HEK293T (cell line): Measurements from ENCODE around the gene UBAP2.

Experiments used
- BHLHE40 ChIP-seq: fragments of 450-650 bp; IDR thresholded peaks from 2 replicates; pipeline ENCODE4 v1.6.1; 2016; ENCODE audit warnings: mild to moderate bottlenecking, moderate library complexity, borderline replicate concordance
- HDGF ChIP-seq: fragments of 450-650 bp; IDR thresholded peaks from 2 replicates; pipeline ENCODE4 v1.6.1; 2017; ENCODE audit warnings: antibody characterized with exemption, borderline replicate concordance
- SP1 ChIP-seq: fragments of 450-650 bp; IDR thresholded peaks from 2 replicates; pipeline ENCODE4 v1.6.1; 2017

- TF ChIP-seq HDGF (no peak), SP1 (no peak), BHLHE40 (no peak)
Observed at GRCh38 chr9:34016149-34016548, 32.5 kb downstream of the UBAP2 start.
